Cardiac fibroblast (primary cell): ENCODE results near the gene VPS26C.

Source experiments
- DNase-seq, 2 donors: peaks; one replicate each; pipeline versions ENCODE4 v3.0.0 to v3.0.0-alpha.2; 2010; ENCODE audit warnings: low read depth in 2 of 2
- H3K4me3 ChIP-seq, 2 donors: replicated peaks in 1 of 2; 1 replicate in 1 of 2; 2 replicates in 1 of 2; pipeline ENCODE4 v1.5.1; 2011; ENCODE audit warnings: low read depth in 2 of 2, low read length in 2 of 2, mild to moderate bottlenecking in 2 of 2, moderate library complexity in 1 of 2
- CTCF ChIP-seq: IDR thresholded peaks from one replicate; pipeline ENCODE4 v1.5.1; 2011; ENCODE audit warnings: low read depth, mild to moderate bottlenecking, low read length, inconsistent platforms

VPS26C gene

GRCh38 chr21:37240978-37241377 is 26.2 kb downstream of the VPS26C start:
- DNase-seq = no peak
- TF ChIP-seq CTCF = no peak
- no peak overlapping the region for H3K4me3 ChIP-seq

- H3K4me3 ChIP-seq = no peak overlapping the region
- no peak for DNase-seq
- no peak for TF ChIP-seq CTCF
These were observed 29.4 kb downstream of the VPS26C start for GRCh38 chr21:37237764-37238163.

GRCh38 chr21:37237346-37237745 is 29.8 kb downstream of the VPS26C start:
- TF ChIP-seq CTCF = no peak
- DNase-seq = no peak
- H3K4me3 ChIP-seq = no peak overlapping the region

GRCh38 chr21:37233551-37234146 is 33.5 kb downstream of the VPS26C start:
- no peak overlapping the region for H3K4me3 ChIP-seq
- TF ChIP-seq CTCF = no peak
- no peak for DNase-seq

GRCh38 chr21:37232274-37233018 is 34.7 kb downstream of the VPS26C start:
- H3K4me3 ChIP-seq = no peak overlapping the region
- no peak for DNase-seq
- TF ChIP-seq CTCF = no peak

GRCh38 chr21:37231671-37232070 is 35.5 kb downstream of the VPS26C start:
- TF ChIP-seq CTCF = no peak
- no peak overlapping the region for H3K4me3 ChIP-seq
- DNase-seq = no peak
